ENCODE measurements around the gene PTRH2. TPM values are rescaled to one million over a fixed set of nuclear protein-coding genes. Genes with fewer than 3 reads are reported as not detected.

The PTRH2 gene
- polyA plus RNA-seq, 4 donors: 8.6 to 29.9 (median 20.0) TPM

DNA sequence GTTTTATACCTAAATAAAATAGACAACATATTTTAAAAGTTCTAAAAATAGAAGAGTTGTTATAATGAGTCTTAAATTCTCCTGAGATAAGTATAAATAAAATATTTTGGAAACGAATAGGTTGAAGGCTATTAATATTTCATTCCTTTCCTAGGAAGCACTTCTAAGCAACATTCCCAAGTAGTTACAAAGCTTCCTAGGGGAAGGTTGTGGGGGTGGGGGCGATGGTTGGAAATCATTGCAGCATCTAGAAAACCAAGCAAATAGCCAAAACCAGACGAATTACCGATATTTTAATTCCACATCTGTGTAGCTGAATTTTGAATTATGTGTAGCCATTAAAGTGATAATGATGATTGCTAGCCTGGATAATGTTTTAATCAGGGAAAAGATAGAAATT, 26.9 kb downstream of the PTRH2 start:
- no peak for FAIRE-seq
- peaks cover 13 to 33% (median 31%) of the 10 kb centered on the region in 3 donors for H3K36me3 ChIP-seq (ENCODE audit: control insufficient read depth in 3 of 3, insufficient read depth in 2 of 3, low read depth in 1 of 3, low read length in 3 of 3)
- WGBS, 3 donors: 84 to 94% (median 88%) methylated on average over 4 of the region's 4 CpGs

GRCh38 chr17:59678918-59679317, 28.3 kb downstream of the PTRH2 start:
- FAIRE-seq (no peak), DNase-seq (no peak)
- Histone ChIP-seq H3K27me3 (ENCODE audit: control insufficient read depth in 3 of 3, insufficient read depth in 3 of 3, low read length in 3 of 3) (no peaks in the 10 kb centered on the region), H3K27ac (ENCODE audit: low read depth in 1 of 3, low read length in 2 of 3) (no peak overlapping the region), H3K4me1 (ENCODE audit: control insufficient read depth in 3 of 3, insufficient read depth in 2 of 3, low read depth in 1 of 3, low read length in 2 of 3) (peaks cover 0 to 3% (median 0%) of the 10 kb centered on the region in 3 donors), H3K4me3 (ENCODE audit: low read depth in 1 of 3, low read length in 3 of 3) (no peak overlapping the region), H3K9me3 (ENCODE audit: control insufficient read depth in 2 of 2, insufficient read depth in 1 of 2, low read depth in 1 of 2, low read length in 1 of 2) (no peaks in the 10 kb centered on the region), H3K36me3 (ENCODE audit: control insufficient read depth in 3 of 3, insufficient read depth in 2 of 3, low read depth in 1 of 3, low read length in 3 of 3) (peaks cover 11 to 33% (median 27%) of the 10 kb centered on the region in 3 donors)
- 42 to 66% (median 51%) methylated on average over 2 of the region's 2 CpGs for WGBS, 3 donors

More for the DNA sequence above, 26.9 kb downstream of the PTRH2 start:
- no peaks in the 10 kb centered on the region for H3K9me3 ChIP-seq (ENCODE audit: control insufficient read depth in 2 of 2, insufficient read depth in 1 of 2, low read depth in 1 of 2, low read length in 1 of 2)
- peaks cover 0 to 3% (median 0%) of the 10 kb centered on the region in 3 donors for H3K4me1 ChIP-seq (ENCODE audit: control insufficient read depth in 3 of 3, insufficient read depth in 2 of 3, low read depth in 1 of 3, low read length in 2 of 3)
- no peak overlapping the region for H3K4me3 ChIP-seq (ENCODE audit: low read depth in 1 of 3, low read length in 3 of 3)
- no peaks in the 10 kb centered on the region for H3K27me3 ChIP-seq (ENCODE audit: control insufficient read depth in 3 of 3, insufficient read depth in 3 of 3, low read length in 3 of 3)
- no peak overlapping the region for H3K27ac ChIP-seq (ENCODE audit: low read depth in 1 of 3, low read length in 2 of 3)
- no peak for DNase-seq

DNA sequence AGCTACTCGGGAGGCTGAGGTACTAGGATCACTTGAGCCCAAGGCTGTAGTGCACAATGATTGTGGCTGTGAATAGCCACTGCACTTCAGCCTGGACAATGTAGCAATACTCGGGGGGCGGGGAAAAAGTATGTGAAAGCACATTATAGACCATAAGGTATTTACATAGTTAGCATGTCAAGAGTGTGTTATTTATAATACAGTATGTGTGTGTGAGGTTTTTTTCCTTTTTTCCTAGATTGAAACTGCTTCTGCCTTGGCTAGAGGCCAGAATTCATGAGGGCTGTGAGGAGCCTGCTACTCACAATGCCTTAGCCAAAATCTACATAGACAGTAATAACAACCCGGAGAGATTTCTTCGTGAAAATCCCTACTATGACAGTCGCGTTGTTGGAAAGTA, 30.5 kb downstream of the PTRH2 start:
- no peak for DNase-seq
- H3K4me1 ChIP-seq (ENCODE audit: control insufficient read depth in 3 of 3, insufficient read depth in 2 of 3, low read depth in 1 of 3, low read length in 2 of 3): peaks cover 0 to under 1% (median under 1%) of the 10 kb centered on the region in 3 donors
- no peaks in the 10 kb centered on the region for H3K9me3 ChIP-seq (ENCODE audit: control insufficient read depth in 2 of 2, insufficient read depth in 1 of 2, low read depth in 1 of 2, low read length in 1 of 2)
- 85 to 90% (median 89%) methylated on average over 7 of the region's 7 CpGs for WGBS, 3 donors
- H3K27ac ChIP-seq (ENCODE audit: low read depth in 1 of 3, low read length in 2 of 3): no peak overlapping the region
- H3K36me3 ChIP-seq (ENCODE audit: control insufficient read depth in 3 of 3, insufficient read depth in 2 of 3, low read depth in 1 of 3, low read length in 3 of 3): peaks cover 9 to 25% (median 23%) of the 10 kb centered on the region in 3 donors
- no peaks in the 10 kb centered on the region for H3K27me3 ChIP-seq (ENCODE audit: control insufficient read depth in 3 of 3, insufficient read depth in 3 of 3, low read length in 3 of 3)
- no peak for FAIRE-seq
- H3K4me3 ChIP-seq (ENCODE audit: low read depth in 1 of 3, low read length in 3 of 3): no peak overlapping the region

DNA sequence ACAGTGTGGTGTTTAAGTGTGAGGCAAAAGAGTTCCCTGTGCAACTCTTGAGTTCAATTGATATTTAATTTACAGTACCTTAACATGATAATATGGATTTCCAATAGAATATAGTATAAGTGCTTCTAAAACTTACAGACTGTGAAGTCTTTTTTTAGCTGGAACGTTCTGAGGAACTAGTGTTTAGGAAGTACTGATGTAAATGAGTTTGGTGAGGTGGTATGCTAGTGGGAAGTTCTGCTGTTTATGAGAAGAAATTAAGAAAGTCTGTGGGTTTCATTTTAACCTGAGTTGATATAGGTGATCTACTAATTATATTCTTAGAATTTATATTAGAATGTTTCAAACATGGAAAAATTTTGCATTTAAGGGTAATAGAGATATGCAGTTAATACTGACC, 32.0 kb downstream of the PTRH2 start:
- DNase-seq (no peak), FAIRE-seq (no peak)
- H3K4me3 ChIP-seq (ENCODE audit: low read depth in 1 of 3, low read length in 3 of 3): no peak overlapping the region
- WGBS, 3 donors: 63 to 93% (median 69%) methylated on average over 1 of the region's 1 CpG
- H3K27ac ChIP-seq (ENCODE audit: low read depth in 1 of 3, low read length in 2 of 3): no peak overlapping the region
- peaks cover 0 to 13% (median 3%) of the 10 kb centered on the region in 3 donors for H3K4me1 ChIP-seq (ENCODE audit: control insufficient read depth in 3 of 3, insufficient read depth in 2 of 3, low read depth in 1 of 3, low read length in 2 of 3)
- peaks cover 4 to 25% (median 20%) of the 10 kb centered on the region in 3 donors for H3K36me3 ChIP-seq (ENCODE audit: control insufficient read depth in 3 of 3, insufficient read depth in 2 of 3, low read depth in 1 of 3, low read length in 3 of 3)
- no peaks in the 10 kb centered on the region for H3K27me3 ChIP-seq (ENCODE audit: control insufficient read depth in 3 of 3, insufficient read depth in 3 of 3, low read length in 3 of 3)
- H3K9me3 ChIP-seq (ENCODE audit: control insufficient read depth in 2 of 2, insufficient read depth in 1 of 2, low read depth in 1 of 2, low read length in 1 of 2): no peaks in the 10 kb centered on the region

GRCh38 chr17:59671386-59671785, 35.8 kb downstream of the PTRH2 start:
- FAIRE-seq (no peak), DNase-seq (no peak)
- peaks cover 3 to 13% (median 4%) of the 10 kb centered on the region in 3 donors for H3K36me3 ChIP-seq (ENCODE audit: control insufficient read depth in 3 of 3, insufficient read depth in 2 of 3, low read depth in 1 of 3, low read length in 3 of 3)
- no peaks in the 10 kb centered on the region for H3K9me3 ChIP-seq (ENCODE audit: control insufficient read depth in 2 of 2, insufficient read depth in 1 of 2, low read depth in 1 of 2, low read length in 1 of 2)
- no peak overlapping the region for H3K4me3 ChIP-seq (ENCODE audit: low read depth in 1 of 3, low read length in 3 of 3)
- peak overlapping the region in 1 of 3 donors; percentile 25 for H3K27ac ChIP-seq (ENCODE audit: low read depth in 1 of 3, low read length in 2 of 3)
- H3K4me1 ChIP-seq (ENCODE audit: control insufficient read depth in 3 of 3, insufficient read depth in 2 of 3, low read depth in 1 of 3, low read length in 2 of 3): peaks cover 0 to 25% (median 3%) of the 10 kb centered on the region in 3 donors
- H3K27me3 ChIP-seq (ENCODE audit: control insufficient read depth in 3 of 3, insufficient read depth in 3 of 3, low read length in 3 of 3): no peaks in the 10 kb centered on the region
- WGBS, 3 donors: 68 to 87% (median 78%) methylated on average over 1 of the region's 1 CpG

DNA sequence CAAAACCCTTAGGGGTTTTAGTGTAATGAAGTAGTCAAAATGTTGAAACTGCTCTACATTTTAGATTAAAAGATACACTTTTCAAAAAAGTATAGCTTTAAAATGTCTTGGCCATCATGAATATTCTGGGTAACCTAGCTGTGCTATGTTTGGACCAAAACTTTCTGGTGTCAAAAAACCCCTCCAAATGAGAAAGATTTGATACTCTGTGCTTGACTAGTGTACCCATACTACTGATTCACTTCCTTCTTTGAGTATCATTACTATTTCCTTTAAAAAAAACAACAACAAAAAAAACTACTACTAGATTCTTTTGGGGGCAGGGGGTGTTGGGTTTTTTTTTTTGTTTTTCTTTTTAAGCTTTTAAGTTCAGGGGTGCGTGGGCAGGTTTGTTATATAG, 37.3 kb downstream of the PTRH2 start:
- Histone ChIP-seq H3K36me3 (ENCODE audit: control insufficient read depth in 3 of 3, insufficient read depth in 2 of 3, low read depth in 1 of 3, low read length in 3 of 3) (peaks cover 4 to 16% (median 5%) of the 10 kb centered on the region in 3 donors), H3K4me3 (ENCODE audit: low read depth in 1 of 3, low read length in 3 of 3) (no peak overlapping the region), H3K27ac (ENCODE audit: low read depth in 1 of 3, low read length in 2 of 3) (no peak overlapping the region), H3K9me3 (ENCODE audit: control insufficient read depth in 2 of 2, insufficient read depth in 1 of 2, low read depth in 1 of 2, low read length in 1 of 2) (no peaks in the 10 kb centered on the region), H3K27me3 (ENCODE audit: control insufficient read depth in 3 of 3, insufficient read depth in 3 of 3, low read length in 3 of 3) (no peaks in the 10 kb centered on the region), H3K4me1 (ENCODE audit: control insufficient read depth in 3 of 3, insufficient read depth in 2 of 3, low read depth in 1 of 3, low read length in 2 of 3) (peaks cover 0 to 25% (median 3%) of the 10 kb centered on the region in 3 donors)
- FAIRE-seq (no peak), DNase-seq (no peak)
- 87 to 97% (median 95%) methylated on average over 1 of the region's 1 CpG for WGBS, 3 donors

DNA sequence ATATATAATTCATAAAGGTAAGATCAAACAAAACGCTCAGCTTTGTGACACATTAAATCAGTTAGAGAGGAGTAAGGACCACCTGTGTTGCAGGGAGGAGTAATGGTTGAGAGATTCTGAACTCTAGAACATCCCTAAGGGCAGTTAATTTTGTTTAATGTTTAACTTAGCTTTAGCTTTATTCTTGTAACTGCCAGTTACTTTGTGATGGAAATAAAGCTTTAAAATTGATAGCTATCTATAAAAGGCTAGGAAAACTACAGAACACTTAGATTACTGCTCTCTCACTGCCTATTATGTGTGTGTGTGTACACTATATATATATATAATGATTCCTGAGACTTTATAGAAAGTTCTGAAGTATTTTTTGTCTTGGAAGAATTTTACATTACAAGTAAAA, 37.8 kb downstream of the PTRH2 start:
- H3K9me3 ChIP-seq (ENCODE audit: control insufficient read depth in 2 of 2, insufficient read depth in 1 of 2, low read depth in 1 of 2, low read length in 1 of 2): no peaks in the 10 kb centered on the region
- 7 to 48% (median 33%) methylated on average over 1 of the region's 1 CpG for WGBS, 3 donors
- H3K36me3 ChIP-seq (ENCODE audit: control insufficient read depth in 3 of 3, insufficient read depth in 2 of 3, low read depth in 1 of 3, low read length in 3 of 3): peaks cover 7 to 19% (median 8%) of the 10 kb centered on the region in 3 donors
- DNase-seq (peak; percentile 37 to 48), FAIRE-seq (no peak)
- no peak overlapping the region for H3K4me3 ChIP-seq (ENCODE audit: low read depth in 1 of 3, low read length in 3 of 3)
- H3K27me3 ChIP-seq (ENCODE audit: control insufficient read depth in 3 of 3, insufficient read depth in 3 of 3, low read length in 3 of 3): no peaks in the 10 kb centered on the region
- H3K27ac ChIP-seq (ENCODE audit: low read depth in 1 of 3, low read length in 2 of 3): peak overlapping the region in 1 of 3 donors; percentile 20
- peaks cover 0 to 25% (median 3%) of the 10 kb centered on the region in 3 donors for H3K4me1 ChIP-seq (ENCODE audit: control insufficient read depth in 3 of 3, insufficient read depth in 2 of 3, low read depth in 1 of 3, low read length in 2 of 3)

- peaks cover 7 to 20% (median 8%) of the 10 kb centered on the region in 3 donors for H3K36me3 ChIP-seq (ENCODE audit: control insufficient read depth in 3 of 3, insufficient read depth in 2 of 3, low read depth in 1 of 3, low read length in 3 of 3)
- H3K27ac ChIP-seq (ENCODE audit: low read depth in 1 of 3, low read length in 2 of 3): no peak overlapping the region
- peaks cover 0 to 25% (median 3%) of the 10 kb centered on the region in 3 donors for H3K4me1 ChIP-seq (ENCODE audit: control insufficient read depth in 3 of 3, insufficient read depth in 2 of 3, low read depth in 1 of 3, low read length in 2 of 3)
These were observed 38.4 kb downstream of the PTRH2 start for GRCh38 chr17:59668816-59669215.

GRCh38 chr17:59666235-59666634, 41.0 kb downstream of the PTRH2 start:
- WGBS, 3 donors: 29 to 67% (median 48%) methylated on average over 5 of the region's 5 CpGs
- DNase-seq (peak in 1 of 2 donors; percentile 32), FAIRE-seq (no peak)
- Histone ChIP-seq H3K27ac (ENCODE audit: low read depth in 1 of 3, low read length in 2 of 3) (no peak overlapping the region), H3K4me3 (ENCODE audit: low read depth in 1 of 3, low read length in 3 of 3) (no peak overlapping the region), H3K9me3 (ENCODE audit: control insufficient read depth in 2 of 2, insufficient read depth in 1 of 2, low read depth in 1 of 2, low read length in 1 of 2) (no peaks in the 10 kb centered on the region), H3K27me3 (ENCODE audit: control insufficient read depth in 3 of 3, insufficient read depth in 3 of 3, low read length in 3 of 3) (no peaks in the 10 kb centered on the region), H3K4me1 (ENCODE audit: control insufficient read depth in 3 of 3, insufficient read depth in 2 of 3, low read depth in 1 of 3, low read length in 2 of 3) (peaks cover 0 to 20% (median 0%) of the 10 kb centered on the region in 3 donors), H3K36me3 (ENCODE audit: control insufficient read depth in 3 of 3, insufficient read depth in 2 of 3, low read depth in 1 of 3, low read length in 3 of 3) (peaks cover 8 to 26% (median 14%) of the 10 kb centered on the region in 3 donors)

More at GRCh38 chr17:59668816-59669215, 38.4 kb downstream of the PTRH2 start:
- DNase-seq: no peak
- WGBS, 3 donors: 52 to 70% (median 61%) methylated on average over 3 of the region's 3 CpGs
- Histone ChIP-seq H3K27me3 (ENCODE audit: control insufficient read depth in 3 of 3, insufficient read depth in 3 of 3, low read length in 3 of 3) (no peaks in the 10 kb centered on the region), H3K9me3 (ENCODE audit: control insufficient read depth in 2 of 2, insufficient read depth in 1 of 2, low read depth in 1 of 2, low read length in 1 of 2) (no peaks in the 10 kb centered on the region), H3K4me3 (ENCODE audit: low read depth in 1 of 3, low read length in 3 of 3) (no peak overlapping the region)
- no peak for FAIRE-seq

Data from small intestine (tissue), 7 donors.